Choroid plexus epithelial cell (primary cell): ENCODE data around the gene PARM1.

Source experiments
- DNase-seq: peaks from one replicate; pipeline ENCODE4 v3.0.0-alpha.2; 2010; ENCODE audit warnings: low read depth
- H3K4me3 ChIP-seq: 2 replicates; pipeline ENCODE4 v1.5.1; 2011; ENCODE audit warnings: low read depth, mild to moderate bottlenecking, control low read depth, low read length, moderate library complexity
- TF ChIP-seq, protein P1 (sequence below): conservative IDR thresholded peaks from 2 replicates; pipeline ENCODE4 v1.5.1; 2011; ENCODE audit warnings: low read depth, mild to moderate bottlenecking, control low read depth, inconsistent platforms, low read length, moderate library complexity

The PARM1 gene, protein sequence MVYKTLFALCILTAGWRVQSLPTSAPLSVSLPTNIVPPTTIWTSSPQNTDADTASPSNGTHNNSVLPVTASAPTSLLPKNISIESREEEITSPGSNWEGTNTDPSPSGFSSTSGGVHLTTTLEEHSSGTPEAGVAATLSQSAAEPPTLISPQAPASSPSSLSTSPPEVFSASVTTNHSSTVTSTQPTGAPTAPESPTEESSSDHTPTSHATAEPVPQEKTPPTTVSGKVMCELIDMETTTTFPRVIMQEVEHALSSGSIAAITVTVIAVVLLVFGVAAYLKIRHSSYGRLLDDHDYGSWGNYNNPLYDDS

DNA sequence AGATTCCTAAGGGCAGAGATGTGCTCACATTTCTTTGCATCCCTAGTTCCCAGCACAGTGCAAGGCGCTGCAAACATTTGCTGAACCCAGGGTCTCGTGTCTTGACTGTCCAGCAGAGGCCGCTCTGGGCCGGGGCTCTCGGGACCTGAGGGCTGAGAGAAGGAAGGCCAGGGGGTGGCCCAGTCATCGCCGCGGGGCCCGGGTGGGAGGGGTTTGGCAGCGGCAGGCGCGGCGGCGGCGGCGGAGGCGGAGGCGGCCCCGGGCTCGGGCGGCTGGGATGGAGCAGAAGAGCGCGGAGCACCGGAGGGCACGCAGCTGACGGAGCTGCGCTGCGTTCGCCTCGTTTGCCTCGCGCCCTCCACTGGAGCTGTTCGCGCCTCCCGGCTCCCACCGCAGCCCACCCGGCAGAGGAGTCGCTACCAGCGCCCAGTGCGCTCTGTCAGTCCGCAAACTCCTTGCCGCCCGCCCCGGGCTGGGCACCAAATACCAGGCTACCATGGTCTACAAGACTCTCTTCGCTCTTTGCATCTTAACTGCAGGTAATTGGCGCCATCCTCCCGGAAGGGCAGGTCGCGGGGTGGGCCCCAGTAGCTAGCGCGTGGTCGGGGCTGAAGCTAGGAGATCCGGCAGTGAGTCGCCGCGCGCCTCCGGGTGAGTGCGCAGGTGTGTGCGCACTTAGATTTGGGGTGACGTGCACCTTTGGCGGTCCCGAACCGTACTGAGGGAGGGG, at the start of gene PARM1:
TSS of gene PARM1 (plus strand) at position 285 of the 730 bp plus-strand sequence. CDS start at position 497, 212 bp downstream.
- peak within 1 kb of the TSS; percentile 52 for H3K4me3 ChIP-seq
- peak; percentile 74 for DNase-seq
- TF ChIP-seq, protein P1, sequence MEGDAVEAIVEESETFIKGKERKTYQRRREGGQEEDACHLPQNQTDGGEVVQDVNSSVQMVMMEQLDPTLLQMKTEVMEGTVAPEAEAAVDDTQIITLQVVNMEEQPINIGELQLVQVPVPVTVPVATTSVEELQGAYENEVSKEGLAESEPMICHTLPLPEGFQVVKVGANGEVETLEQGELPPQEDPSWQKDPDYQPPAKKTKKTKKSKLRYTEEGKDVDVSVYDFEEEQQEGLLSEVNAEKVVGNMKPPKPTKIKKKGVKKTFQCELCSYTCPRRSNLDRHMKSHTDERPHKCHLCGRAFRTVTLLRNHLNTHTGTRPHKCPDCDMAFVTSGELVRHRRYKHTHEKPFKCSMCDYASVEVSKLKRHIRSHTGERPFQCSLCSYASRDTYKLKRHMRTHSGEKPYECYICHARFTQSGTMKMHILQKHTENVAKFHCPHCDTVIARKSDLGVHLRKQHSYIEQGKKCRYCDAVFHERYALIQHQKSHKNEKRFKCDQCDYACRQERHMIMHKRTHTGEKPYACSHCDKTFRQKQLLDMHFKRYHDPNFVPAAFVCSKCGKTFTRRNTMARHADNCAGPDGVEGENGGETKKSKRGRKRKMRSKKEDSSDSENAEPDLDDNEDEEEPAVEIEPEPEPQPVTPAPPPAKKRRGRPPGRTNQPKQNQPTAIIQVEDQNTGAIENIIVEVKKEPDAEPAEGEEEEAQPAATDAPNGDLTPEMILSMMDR: peak; percentile 76

DNA sequence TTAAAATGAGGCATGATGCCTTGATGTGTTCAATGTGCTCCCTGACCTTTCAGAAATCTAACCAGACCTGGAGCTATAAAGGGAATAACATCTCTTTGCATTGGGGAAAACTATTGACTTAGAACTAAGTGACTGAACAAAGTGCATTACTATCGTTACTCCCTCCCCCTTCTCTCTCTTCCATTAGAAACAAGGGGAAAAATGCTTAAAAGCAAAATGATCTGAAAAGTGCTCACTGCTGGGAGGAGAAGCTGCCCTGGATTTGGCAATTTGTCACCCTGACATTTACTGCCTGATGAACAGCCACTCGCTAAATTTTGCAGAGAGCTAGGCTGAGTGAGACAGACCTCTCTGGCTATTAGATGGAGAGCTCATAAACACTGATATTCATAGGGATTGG, 48.6 kb upstream of the PARM1 start:
- no peak overlapping the region for H3K4me3 ChIP-seq
- TF ChIP-seq, protein P1: no peak
- no peak for DNase-seq

DNA sequence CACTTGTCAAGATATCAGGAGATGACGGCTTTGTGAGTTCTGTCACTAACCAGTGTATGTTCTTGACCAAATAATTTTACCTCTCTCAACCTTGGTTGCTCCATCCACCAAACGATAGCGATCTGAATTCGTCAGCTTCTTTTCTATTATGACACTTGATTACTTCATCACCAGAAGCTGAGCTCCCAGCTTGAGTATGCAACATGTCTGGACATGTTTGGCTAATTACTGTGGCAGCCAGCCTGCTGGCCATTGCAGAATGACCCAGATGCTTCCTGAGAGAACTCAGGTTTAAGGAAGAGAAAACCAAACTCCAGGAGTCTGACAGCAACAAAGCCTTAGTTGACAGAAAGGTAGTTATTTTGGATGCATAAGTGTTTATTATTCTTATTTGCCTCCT, 46.4 kb upstream of the PARM1 start:
- no peak overlapping the region for H3K4me3 ChIP-seq
- TF ChIP-seq, protein P1: no peak
- DNase-seq: peak; percentile 58

DNA sequence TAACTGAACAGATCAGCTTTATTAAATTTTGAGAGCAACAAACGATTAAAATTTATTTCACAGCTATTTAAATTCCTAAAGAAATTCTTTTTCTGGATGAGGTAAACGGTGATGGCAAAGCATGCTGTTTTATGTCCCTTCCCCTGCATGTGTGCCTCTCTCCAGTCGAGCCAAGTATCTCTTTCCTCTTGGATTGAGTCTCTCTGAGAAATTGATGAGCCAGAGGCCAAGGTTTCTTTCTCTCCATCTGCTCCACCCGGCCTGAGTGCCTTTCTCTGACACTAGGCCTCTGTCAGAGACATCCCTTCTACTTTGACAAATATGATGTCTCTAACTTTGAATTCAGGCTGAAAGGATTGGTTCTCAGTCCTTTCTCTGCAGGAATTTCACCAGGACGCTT, 42.6 kb upstream of the PARM1 start:
- TF ChIP-seq, protein P1: no peak
- no peak overlapping the region for H3K4me3 ChIP-seq
- DNase-seq: no peak

DNA sequence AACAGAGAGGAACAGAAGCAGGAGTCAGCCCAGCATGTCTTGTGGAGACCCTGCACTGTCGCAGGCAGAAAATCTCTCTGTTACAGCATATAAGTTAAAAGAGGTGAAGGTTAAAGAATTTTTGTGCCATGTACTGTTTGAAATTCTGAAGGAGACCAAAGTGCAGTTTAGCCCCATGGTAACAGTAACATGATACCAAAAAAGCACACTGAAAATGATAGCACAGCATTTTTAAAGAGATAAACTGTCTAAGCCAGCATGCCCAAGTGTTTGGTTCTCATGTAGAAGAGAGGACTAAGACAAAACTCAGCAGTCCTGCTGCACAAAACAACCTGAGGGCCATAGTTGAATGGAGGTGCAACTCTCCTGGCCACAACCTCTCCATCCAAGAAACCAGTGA, 41.9 kb upstream of the PARM1 start:
- TF ChIP-seq, protein P1: no peak
- no peak overlapping the region for H3K4me3 ChIP-seq
- no peak for DNase-seq

DNA sequence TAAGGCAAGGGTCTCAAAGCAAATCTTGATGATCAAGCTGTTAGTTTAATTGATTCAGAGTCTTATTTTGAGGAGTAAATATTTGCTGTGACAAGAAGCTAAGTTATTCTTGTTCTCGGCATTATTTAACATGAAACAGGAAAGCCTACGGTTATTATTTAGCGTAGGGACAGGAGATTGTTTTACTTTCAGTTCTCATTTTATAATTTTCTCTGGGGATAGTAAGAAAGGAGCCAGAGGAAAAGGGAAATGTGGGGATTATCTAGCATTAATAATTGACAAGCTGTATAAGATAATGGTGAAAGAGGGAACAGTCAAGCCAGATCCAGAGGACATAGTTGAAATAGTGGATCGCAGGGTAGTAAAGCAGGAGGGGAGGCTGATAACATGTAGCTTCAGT, 39.7 kb upstream of the PARM1 start:
- no peak overlapping the region for H3K4me3 ChIP-seq
- no peak for DNase-seq
- TF ChIP-seq, protein P1: no peak

DNA sequence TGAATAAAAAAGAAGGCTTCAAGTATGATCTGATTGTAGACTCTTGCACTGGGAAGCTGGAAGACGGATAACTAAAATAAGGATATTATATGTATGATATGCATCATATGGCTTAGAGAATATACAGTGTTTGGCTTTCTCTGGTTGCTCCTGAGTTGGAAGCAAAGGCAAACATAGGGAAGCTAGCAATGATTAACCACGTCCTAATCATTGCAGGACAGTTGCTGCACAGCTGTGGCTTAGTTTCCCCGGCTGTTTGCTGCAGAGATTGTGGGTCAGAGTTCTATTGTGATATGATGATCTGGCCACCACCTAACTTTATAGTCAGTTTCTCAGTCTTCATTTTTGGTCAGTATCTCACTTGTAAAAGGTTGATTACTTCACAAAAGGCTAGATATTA, 36.3 kb upstream of the PARM1 start:
- TF ChIP-seq, protein P1: no peak
- no peak overlapping the region for H3K4me3 ChIP-seq
- DNase-seq: no peak
